GM12875 (cell line): ENCODE data around the gene PRPF31.

ENCODE experiments used
- H3K4me3 ChIP-seq: one replicate; pipeline ENCODE4 v1.5.1; 2011; ENCODE audit warnings: low read depth, low read length, control low read depth
- TF ChIP-seq, protein P1 (sequence below): IDR thresholded peaks from 2 replicates; pipeline ENCODE4 v1.5.1; 2011; ENCODE audit warnings: low read depth, mild to moderate bottlenecking, control low read depth, inconsistent platforms, low read length, moderate library complexity, borderline replicate concordance; ENCODE audit not compliant: insufficient read depth

PRPF31 gene

DNA sequence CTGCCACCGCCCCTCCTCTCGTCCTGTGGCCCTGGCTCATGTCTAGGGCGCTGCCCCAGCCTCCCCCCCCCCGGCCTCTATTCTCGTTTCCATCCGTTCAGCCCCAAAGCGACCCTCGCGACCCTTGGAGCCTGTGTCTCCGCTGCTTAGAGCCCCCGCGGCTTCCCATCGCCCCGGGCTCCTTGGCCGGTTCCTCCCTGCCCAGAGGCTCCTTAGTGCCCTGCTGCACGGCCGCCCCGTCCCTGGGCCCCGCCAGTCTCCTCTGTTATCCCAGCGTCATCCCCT, 12.8 kb downstream of the PRPF31 start:
- TF ChIP-seq, protein P1, sequence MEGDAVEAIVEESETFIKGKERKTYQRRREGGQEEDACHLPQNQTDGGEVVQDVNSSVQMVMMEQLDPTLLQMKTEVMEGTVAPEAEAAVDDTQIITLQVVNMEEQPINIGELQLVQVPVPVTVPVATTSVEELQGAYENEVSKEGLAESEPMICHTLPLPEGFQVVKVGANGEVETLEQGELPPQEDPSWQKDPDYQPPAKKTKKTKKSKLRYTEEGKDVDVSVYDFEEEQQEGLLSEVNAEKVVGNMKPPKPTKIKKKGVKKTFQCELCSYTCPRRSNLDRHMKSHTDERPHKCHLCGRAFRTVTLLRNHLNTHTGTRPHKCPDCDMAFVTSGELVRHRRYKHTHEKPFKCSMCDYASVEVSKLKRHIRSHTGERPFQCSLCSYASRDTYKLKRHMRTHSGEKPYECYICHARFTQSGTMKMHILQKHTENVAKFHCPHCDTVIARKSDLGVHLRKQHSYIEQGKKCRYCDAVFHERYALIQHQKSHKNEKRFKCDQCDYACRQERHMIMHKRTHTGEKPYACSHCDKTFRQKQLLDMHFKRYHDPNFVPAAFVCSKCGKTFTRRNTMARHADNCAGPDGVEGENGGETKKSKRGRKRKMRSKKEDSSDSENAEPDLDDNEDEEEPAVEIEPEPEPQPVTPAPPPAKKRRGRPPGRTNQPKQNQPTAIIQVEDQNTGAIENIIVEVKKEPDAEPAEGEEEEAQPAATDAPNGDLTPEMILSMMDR, result no peak
- H3K4me3 ChIP-seq, result no peak overlapping the region

DNA sequence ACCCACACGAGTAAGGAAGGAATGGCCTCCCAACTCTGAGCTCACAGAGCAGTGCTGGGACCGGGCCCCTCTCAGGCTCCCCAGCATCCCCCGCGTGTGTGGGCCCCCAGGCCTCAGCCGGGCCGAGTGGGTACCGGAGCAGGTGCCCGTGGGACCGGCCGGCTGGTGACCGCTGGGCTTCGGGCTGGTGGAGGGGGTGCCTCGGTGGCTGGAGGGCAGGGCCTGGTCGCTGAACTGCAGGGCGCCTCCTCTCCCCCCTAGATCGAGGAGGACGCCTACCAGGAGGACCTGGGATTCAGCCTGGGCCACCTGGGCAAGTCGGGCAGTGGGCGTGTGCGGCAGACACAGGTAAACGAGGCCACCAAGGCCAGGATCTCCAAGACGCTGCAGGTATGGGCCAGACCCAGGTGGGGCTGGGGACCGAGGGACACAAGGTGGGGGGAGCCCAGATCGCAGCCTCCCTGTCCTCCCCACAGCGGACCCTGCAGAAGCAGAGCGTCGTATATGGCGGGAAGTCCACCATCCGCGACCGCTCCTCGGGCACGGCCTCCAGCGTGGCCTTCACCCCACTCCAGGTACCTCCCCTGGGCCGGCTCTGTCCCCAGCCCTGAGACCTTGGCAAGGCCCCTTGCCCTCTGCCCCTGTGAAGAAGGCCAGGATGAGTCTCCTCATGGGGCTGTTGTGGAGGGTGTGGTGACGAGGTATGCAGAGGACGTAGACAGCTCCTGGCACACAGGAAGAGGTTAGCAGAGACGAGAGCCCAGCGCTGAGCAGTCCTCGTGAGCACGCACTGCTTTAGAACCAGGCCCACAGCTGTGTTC, 13.5 kb downstream of the PRPF31 start:
- no peak overlapping the region for H3K4me3 ChIP-seq
- TF ChIP-seq, protein P1, result no peak

DNA sequence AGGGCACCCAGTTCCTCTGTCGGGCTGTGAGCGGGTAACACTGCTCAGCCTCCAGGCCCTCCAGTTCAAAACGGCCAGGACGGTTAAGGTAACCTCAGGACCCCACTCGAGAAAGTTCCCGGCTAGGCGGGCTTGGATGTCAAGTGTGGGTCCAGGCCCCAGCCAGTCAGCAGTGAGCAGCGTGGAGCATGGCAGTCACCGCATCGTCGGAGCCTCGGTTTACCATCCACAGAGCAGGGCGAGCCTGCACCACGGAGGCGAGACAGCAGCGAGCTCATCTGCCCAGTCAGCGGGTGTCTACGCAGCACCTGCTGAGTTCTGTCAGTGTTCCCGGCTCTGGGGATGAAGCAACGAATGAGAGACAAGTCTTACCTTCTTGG, 14.1 kb downstream of the PRPF31 start:
- no peak overlapping the region for H3K4me3 ChIP-seq
- TF ChIP-seq, protein P1, result no peak

DNA sequence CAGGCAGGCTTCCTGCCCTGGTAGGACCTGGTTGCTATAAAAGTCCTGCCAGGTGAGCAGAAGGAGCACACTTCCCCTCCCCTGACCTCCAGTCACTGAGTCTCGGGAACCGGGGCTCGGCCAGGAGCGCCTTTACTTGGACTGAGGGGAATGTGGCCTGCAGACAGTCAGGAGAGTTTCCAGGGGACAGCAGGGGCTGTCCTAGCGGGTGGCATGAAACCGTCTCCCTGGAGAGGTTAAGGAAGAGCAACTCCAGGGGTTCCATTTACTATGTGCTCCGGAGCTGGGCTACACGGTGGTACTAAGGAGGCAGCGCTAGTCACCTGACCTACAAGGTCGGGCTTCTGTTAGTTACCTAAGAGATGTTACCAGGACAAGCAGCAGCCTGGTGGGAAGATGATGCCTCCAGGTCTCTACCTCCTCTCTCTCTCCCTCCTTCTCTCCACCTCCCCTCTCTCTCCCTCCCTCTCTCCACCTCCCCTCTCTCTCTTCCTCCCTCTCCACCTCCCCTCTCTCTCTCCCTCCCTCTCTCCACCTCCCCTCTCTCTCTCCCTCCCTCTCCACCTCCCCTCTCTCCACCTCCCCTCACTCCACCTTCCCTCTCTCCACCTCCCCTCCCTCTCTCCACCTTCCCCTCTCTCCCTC, 17.9 kb downstream of the PRPF31 start:
- no peak overlapping the region for H3K4me3 ChIP-seq
- TF ChIP-seq, protein P1, result no peak

DNA sequence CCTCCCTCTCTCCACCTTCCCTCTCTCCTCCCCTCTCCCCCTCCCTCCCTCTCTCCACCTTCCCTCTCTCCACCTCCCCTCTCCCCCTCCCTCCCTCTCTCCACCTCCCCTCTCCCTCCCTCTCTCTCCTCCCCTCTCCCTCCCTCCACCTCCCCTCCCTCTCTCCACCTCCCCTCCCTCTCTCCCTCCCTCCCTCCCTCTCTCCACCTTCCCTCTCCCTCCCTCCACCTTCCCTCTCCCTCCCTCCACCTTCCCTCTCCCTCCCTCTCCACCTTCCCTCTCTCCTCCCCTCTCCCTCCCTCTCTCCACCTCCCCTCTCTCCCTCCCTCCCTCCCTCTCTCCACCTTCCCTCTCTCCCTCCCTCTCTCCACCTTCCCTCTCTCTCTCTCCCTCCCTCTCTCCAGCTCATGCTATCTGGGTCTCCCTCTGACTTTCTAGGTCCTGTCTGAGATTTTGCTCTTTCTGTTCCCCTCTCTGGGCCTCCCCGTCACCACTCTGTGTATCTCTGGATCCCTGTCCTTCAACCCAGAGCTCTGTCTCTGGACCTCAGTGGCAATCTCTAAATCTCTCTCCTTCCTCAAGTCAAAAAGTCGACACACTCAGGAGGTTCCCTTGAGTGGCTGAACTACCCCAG, 18.5 kb downstream of the PRPF31 start:
- no peak overlapping the region for H3K4me3 ChIP-seq
- TF ChIP-seq, protein P1, result no peak

DNA sequence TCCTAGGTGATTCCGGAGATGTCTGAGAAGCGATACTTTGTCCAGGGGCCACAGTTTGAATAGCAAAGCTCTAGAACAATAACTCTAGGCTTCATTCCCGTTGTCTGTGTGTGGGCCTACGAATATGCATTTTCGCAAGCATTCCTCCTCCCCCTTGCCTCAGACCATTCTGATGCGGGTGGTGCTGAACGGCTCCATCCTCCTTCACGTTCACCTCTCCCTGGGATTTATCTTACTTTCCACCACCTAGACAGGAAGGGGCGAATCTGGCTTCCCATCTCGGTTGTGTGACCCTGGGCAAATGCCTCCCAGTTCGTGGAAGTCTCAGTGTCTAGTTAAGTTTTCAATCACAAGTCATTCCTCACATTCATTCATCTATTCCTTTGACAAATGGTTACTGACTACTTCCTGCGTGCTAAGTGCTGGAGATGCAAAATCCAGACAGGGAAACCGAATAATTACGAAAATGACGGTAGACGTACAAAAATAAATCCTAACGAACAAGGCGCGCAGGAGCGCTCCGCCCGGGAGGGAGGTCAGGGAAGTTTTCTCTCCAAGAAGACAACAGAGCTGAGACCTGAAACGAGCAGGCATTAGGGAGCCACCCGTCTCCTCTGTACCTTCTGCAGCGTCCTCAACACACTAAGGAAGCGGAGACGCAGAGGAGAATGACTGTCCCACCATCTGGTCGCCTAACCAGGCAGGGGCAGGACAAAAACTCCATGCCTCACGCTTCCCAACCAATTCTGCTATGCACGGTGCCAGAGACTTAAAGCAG, 20.7 kb downstream of the PRPF31 start:
- TF ChIP-seq, protein P1, result no peak
- H3K4me3 ChIP-seq, result peak overlapping the region; percentile 41
